SK-N-SH treated with all-trans-retinoic acid at 6 μM for 48 hours (cell line): ENCODE measurements around the gene MMP24OS.
A peak's percentile ranks its signal among the peaks of the same experiment; 100 is the strongest.

Experiments
- ATAC-seq: fragments of 200-7000 bp; cut with Tn5 transposase; 3 replicates; pipeline ENCODE4 v1.9.1; 2020; ENCODE audit warnings: mild to moderate bottlenecking, moderate library complexity
- ARNTL ChIP-seq: fragments of 450-650 bp; formaldehyde crosslinking; IDR thresholded peaks from 2 replicates; pipeline ENCODE4 v1.5.0; 2020; ENCODE audit warnings: low read depth, mild to moderate bottlenecking, moderate library complexity, borderline replicate concordance
- BACH2 ChIP-seq: fragments of 250-450 bp; sonication (Bioruptor Pico); IDR thresholded peaks from 2 replicates; pipeline ENCODE4 v1.9.0; 2021; ENCODE audit warnings: mild to moderate bottlenecking, borderline replicate concordance
- CSDC2 ChIP-seq: fragments of 250-450 bp; sonication (Bioruptor Pico); IDR thresholded peaks from 2 replicates; pipeline ENCODE4 v1.5.0; 2020; ENCODE audit warnings: mild to moderate bottlenecking, moderate library complexity
- CSRNP3 ChIP-seq: fragments of 250-450 bp; sonication (Bioruptor Pico); IDR thresholded peaks from 2 replicates; pipeline ENCODE4 v1.5.1; 2021; ENCODE audit warnings: mild to moderate bottlenecking, moderate library complexity
- ESRRG ChIP-seq: fragments of 250-450 bp; sonication (Bioruptor Pico); IDR thresholded peaks from 2 replicates; pipeline ENCODE4 v1.6.1; 2021; ENCODE audit warnings: mild to moderate bottlenecking
- GLIS3 ChIP-seq: fragments of 250-450 bp; sonication (Bioruptor Pico); IDR thresholded peaks from 2 replicates; pipeline ENCODE4 v1.5.0; 2020; ENCODE audit warnings: mild to moderate bottlenecking, moderate library complexity
- ISL1 ChIP-seq: fragments of 250-450 bp; sonication (Bioruptor Pico); IDR thresholded peaks from 2 replicates; pipeline ENCODE4 v2.1.2; 2022; ENCODE audit warnings: mild to moderate bottlenecking, moderate library complexity
- OSR1 ChIP-seq: fragments of 250-450 bp; sonication (Bioruptor Pico); IDR thresholded peaks from 2 replicates; pipeline ENCODE4 v1.8.0; 2022; ENCODE audit warnings: moderate library complexity, mild to moderate bottlenecking, inconsistent platforms
- PPARA ChIP-seq: fragments of 250-450 bp; sonication (Bioruptor Pico); IDR thresholded peaks from 2 replicates; pipeline ENCODE4 v1.5.0; 2020; ENCODE audit warnings: mild to moderate bottlenecking, borderline replicate concordance
- RARB ChIP-seq: fragments of 250-450 bp; sonication (Bioruptor Pico); IDR thresholded peaks from 2 replicates; pipeline ENCODE4 v1.8.0; 2021; ENCODE audit warnings: mild to moderate bottlenecking, moderate library complexity
- SNAI2 ChIP-seq: fragments of 250-450 bp; sonication (Bioruptor Pico); IDR thresholded peaks from 2 replicates; pipeline ENCODE4 v1.5.0; 2020; ENCODE audit warnings: mild to moderate bottlenecking, moderate library complexity
- TCF4 ChIP-seq: fragments of 250-450 bp; sonication (Bioruptor Pico); IDR thresholded peaks from 2 replicates; pipeline ENCODE4 v1.8.0; 2021; ENCODE audit warnings: mild to moderate bottlenecking, moderate library complexity, borderline replicate concordance
- TOX ChIP-seq: fragments of 250-450 bp; sonication (Bioruptor Pico); IDR thresholded peaks from 2 replicates; pipeline ENCODE4 v1.8.0; 2021; ENCODE audit warnings: mild to moderate bottlenecking, moderate library complexity, borderline replicate concordance
- ZC3H10 ChIP-seq: fragments of 250-450 bp; sonication (Bioruptor Pico); IDR thresholded peaks from 2 replicates; pipeline ENCODE4 v1.5.1; 2021; ENCODE audit warnings: mild to moderate bottlenecking, moderate library complexity
- ZFP3 ChIP-seq: fragments of 250-450 bp; sonication (Bioruptor Pico); IDR thresholded peaks from 2 replicates; pipeline ENCODE4 v1.5.0; 2020; ENCODE audit warnings: mild to moderate bottlenecking, moderate library complexity
- ZFP30 ChIP-seq: fragments of 450-650 bp; formaldehyde crosslinking; IDR thresholded peaks from 2 replicates; pipeline ENCODE4 v1.5.0; 2022; ENCODE audit warnings: mild to moderate bottlenecking, moderate library complexity
- ZNF70 ChIP-seq: fragments of 450-650 bp; formaldehyde crosslinking; IDR thresholded peaks from 2 replicates; pipeline ENCODE4 v1.5.0; 2020; ENCODE audit warnings: mild to moderate bottlenecking, moderate library complexity
- ZNF8 ChIP-seq: fragments of 450-650 bp; formaldehyde crosslinking; IDR thresholded peaks from 2 replicates; pipeline ENCODE4 v1.5.0; 2020; ENCODE audit warnings: mild to moderate bottlenecking, moderate library complexity
- TF ChIP-seq, protein P1 (sequence below): fragments of 250-450 bp; sonication (Bioruptor Pico); IDR thresholded peaks from 2 replicates; pipeline ENCODE4 v1.5.1; 2020; ENCODE audit warnings: low read depth, mild to moderate bottlenecking, moderate library complexity
- TF ChIP-seq, protein P2 (sequence below): fragments of 250-450 bp; sonication (Bioruptor Pico); IDR thresholded peaks from 2 replicates; pipeline ENCODE4 v1.8.0; 2021; ENCODE audit warnings: low read depth, mild to moderate bottlenecking, moderate library complexity, borderline replicate concordance
- TF ChIP-seq, protein P3 (sequence below): fragments of 250-450 bp; sonication (Bioruptor Pico); IDR thresholded peaks from 2 replicates; pipeline ENCODE4 v1.5.0; 2020; ENCODE audit warnings: mild to moderate bottlenecking, moderate library complexity
- TF ChIP-seq, protein P4 (sequence below): fragments of 250-450 bp; sonication (Bioruptor Pico); IDR thresholded peaks from 2 replicates; pipeline ENCODE4 v1.8.0; 2020; ENCODE audit warnings: mild to moderate bottlenecking, moderate library complexity, borderline replicate concordance

MMP24OS gene

GRCh38 chr20:35264755-35265154 is 13.2 kb downstream of the MMP24OS start:
- peak; percentile 18 for ATAC-seq
- TF ChIP-seq ZNF70, result no peak
- no peak for TF ChIP-seq ARNTL

DNA sequence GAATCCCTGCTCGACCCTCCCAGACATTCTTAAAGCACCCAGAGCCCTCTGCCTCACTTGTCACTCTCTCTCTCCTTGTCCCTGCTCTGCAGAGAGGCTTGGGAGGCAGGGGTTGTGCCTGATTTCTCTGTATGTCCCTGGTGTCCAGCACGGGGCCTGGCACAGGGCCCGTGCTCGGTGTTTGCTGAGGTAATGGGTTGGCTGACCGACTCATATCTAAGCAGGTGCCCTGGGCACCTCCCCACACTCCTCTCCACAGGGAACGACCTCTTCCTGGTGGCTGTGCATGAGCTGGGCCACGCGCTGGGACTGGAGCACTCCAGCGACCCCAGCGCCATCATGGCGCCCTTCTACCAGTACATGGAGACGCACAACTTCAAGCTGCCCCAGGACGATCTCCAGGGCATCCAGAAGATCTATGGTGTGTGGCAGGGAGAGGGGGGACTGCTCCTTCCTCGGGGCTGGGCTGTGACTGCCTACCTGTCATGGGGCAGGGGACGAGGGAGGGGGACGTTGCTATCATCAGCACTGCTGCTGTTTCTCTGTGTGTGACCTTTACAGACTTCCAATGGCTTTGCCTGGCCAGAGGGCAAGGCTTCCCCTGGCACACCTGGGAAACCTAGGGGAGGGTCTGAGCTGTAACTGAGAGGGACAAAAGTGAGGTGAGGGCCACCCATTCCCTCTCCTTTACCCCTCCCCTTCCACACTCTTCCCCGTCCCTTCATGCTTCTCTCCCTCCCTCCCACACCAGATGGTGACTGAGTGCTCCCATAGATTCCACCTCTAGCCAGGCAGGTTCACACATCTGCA is 14.2 kb downstream of the MMP24OS start:
- ATAC-seq, result peak; percentile 32
- TF ChIP-seq, protein P1, sequence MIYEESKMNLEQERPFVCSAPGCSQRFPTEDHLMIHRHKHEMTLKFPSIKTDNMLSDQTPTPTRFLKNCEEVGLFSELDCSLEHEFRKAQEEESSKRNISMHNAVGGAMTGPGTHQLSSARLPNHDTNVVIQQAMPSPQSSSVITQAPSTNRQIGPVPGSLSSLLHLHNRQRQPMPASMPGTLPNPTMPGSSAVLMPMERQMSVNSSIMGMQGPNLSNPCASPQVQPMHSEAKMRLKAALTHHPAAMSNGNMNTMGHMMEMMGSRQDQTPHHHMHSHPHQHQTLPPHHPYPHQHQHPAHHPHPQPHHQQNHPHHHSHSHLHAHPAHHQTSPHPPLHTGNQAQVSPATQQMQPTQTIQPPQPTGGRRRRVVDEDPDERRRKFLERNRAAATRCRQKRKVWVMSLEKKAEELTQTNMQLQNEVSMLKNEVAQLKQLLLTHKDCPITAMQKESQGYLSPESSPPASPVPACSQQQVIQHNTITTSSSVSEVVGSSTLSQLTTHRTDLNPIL (CRISPR knock-in tag), result no peak
- no peak for TF ChIP-seq ESRRG
- TF ChIP-seq RARB (CRISPR knock-in tag), result no peak
- no peak for TF ChIP-seq PPARA (CRISPR knock-in tag)
- no peak for TF ChIP-seq OSR1 (CRISPR knock-in tag)
- TF ChIP-seq TOX (CRISPR knock-in tag), result no peak
- TF ChIP-seq ISL1 (CRISPR knock-in tag), result no peak
- TF ChIP-seq ZNF8, result no peak
- TF ChIP-seq ZC3H10 (CRISPR knock-in tag), result no peak
- no peak for TF ChIP-seq BACH2
- TF ChIP-seq, protein P2, sequence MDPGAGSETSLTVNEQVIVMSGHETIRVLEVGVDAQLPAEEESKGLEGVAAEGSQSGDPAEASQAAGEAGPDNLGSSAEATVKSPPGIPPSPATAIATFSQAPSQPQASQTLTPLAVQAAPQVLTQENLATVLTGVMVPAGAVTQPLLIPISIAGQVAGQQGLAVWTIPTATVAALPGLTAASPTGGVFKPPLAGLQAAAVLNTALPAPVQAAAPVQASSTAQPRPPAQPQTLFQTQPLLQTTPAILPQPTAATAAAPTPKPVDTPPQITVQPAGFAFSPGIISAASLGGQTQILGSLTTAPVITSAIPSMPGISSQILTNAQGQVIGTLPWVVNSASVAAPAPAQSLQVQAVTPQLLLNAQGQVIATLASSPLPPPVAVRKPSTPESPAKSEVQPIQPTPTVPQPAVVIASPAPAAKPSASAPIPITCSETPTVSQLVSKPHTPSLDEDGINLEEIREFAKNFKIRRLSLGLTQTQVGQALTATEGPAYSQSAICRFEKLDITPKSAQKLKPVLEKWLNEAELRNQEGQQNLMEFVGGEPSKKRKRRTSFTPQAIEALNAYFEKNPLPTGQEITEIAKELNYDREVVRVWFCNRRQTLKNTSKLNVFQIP, result no peak
- TF ChIP-seq ZNF70, result no peak
- TF ChIP-seq GLIS3, result no peak
- TF ChIP-seq CSDC2, result no peak
- TF ChIP-seq CSRNP3, result no peak
- no peak for TF ChIP-seq TCF4 (CRISPR knock-in tag)
- TF ChIP-seq ZFP30 (CRISPR knock-in tag), result no peak
- TF ChIP-seq ZFP3, result no peak
- TF ChIP-seq, protein P3, sequence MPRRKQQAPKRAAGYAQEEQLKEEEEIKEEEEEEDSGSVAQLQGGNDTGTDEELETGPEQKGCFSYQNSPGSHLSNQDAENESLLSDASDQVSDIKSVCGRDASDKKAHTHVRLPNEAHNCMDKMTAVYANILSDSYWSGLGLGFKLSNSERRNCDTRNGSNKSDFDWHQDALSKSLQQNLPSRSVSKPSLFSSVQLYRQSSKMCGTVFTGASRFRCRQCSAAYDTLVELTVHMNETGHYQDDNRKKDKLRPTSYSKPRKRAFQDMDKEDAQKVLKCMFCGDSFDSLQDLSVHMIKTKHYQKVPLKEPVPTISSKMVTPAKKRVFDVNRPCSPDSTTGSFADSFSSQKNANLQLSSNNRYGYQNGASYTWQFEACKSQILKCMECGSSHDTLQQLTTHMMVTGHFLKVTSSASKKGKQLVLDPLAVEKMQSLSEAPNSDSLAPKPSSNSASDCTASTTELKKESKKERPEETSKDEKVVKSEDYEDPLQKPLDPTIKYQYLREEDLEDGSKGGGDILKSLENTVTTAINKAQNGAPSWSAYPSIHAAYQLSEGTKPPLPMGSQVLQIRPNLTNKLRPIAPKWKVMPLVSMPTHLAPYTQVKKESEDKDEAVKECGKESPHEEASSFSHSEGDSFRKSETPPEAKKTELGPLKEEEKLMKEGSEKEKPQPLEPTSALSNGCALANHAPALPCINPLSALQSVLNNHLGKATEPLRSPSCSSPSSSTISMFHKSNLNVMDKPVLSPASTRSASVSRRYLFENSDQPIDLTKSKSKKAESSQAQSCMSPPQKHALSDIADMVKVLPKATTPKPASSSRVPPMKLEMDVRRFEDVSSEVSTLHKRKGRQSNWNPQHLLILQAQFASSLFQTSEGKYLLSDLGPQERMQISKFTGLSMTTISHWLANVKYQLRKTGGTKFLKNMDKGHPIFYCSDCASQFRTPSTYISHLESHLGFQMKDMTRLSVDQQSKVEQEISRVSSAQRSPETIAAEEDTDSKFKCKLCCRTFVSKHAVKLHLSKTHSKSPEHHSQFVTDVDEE (CRISPR knock-in tag), result no peak

DNA sequence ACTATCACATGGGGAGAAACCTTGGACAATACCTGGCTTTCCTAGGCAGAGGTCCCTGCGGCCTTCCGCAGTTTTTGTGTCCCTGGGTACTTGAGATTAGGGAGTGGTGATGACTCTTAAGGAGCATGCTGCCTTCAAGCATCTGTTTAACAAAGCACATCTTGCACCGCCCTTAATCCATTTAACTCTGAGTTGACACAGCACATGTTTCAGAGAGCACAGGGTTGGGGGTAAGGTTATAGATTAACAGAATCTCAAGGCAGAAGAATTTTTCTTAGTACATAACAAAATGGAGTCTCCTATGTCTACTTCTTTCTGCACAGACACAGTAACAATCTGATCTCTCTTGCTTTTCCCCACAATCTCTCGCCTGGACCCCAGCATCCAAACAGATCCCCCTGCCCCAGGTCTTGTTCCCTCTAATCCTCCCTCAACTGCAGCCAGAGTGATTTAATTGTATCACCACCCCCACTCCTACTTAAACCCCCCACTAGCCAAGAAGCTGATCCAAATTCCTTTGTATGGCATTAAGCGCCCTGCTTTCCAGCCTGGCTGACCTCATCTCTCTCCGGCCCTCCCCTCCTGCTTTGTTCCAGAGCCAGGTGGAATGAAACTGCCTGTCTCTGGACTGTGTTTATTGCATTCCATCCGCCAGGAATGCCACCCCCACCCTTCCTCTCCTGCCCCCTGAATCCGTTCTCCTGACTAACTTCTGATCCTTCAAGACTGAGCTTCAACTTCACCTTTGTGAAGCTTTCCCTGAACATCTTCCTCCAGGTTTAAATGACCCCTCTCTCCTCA is 15.0 kb downstream of the MMP24OS start:
- peak; percentile 93 for ATAC-seq
- TF ChIP-seq SNAI2 (CRISPR knock-in tag) (peak; percentile 98), CSRNP3 (peak; percentile 73; the same call in 1 of the 2 replicates), TOX (CRISPR knock-in tag) (0 out of 2 replicates have a peak, but pooled peaks have one; percentile 16), CSDC2 (peak; percentile 99), ZFP30 (CRISPR knock-in tag) (peak; percentile 39; the same call in 1 of the 2 replicates), GLIS3 (peak; percentile 35; the same call in 1 of the 2 replicates), ZC3H10 (CRISPR knock-in tag) (0 out of 2 replicates have a peak, but pooled peaks have one; percentile 21), ISL1 (CRISPR knock-in tag) (peak; percentile 83), ZFP3 (peak; percentile 89)
- TF ChIP-seq, protein P1 (CRISPR knock-in tag), result peak; percentile 76
- TF ChIP-seq, protein P4, sequence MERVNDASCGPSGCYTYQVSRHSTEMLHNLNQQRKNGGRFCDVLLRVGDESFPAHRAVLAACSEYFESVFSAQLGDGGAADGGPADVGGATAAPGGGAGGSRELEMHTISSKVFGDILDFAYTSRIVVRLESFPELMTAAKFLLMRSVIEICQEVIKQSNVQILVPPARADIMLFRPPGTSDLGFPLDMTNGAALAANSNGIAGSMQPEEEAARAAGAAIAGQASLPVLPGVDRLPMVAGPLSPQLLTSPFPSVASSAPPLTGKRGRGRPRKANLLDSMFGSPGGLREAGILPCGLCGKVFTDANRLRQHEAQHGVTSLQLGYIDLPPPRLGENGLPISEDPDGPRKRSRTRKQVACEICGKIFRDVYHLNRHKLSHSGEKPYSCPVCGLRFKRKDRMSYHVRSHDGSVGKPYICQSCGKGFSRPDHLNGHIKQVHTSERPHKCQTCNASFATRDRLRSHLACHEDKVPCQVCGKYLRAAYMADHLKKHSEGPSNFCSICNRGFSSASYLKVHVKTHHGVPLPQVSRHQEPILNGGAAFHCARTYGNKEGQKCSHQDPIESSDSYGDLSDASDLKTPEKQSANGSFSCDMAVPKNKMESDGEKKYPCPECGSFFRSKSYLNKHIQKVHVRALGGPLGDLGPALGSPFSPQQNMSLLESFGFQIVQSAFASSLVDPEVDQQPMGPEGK (CRISPR knock-in tag), result peak; percentile 95
- TF ChIP-seq, protein P2, result peak; percentile 88; the same call in 1 of the 2 replicates
